ENCODE data around the gene SPRY2.

SPRY2 gene

GRCh38 chr13:80303225-80303811 lies 37.6 kb downstream of the SPRY2 start:
- no peak overlapping the region for H3K4me3 ChIP-seq (ENCODE audit: low read length)
- H2AFZ ChIP-seq (ENCODE audit: low read length), result no peak overlapping the region
- H3K36me3 ChIP-seq (replicated peaks; ENCODE audit: insufficient read depth, low read length), result no peaks in the 10 kb centered on the region
- H3K4me2 ChIP-seq (ENCODE audit: low read depth, low read length), result no peak overlapping the region
- no peak for DNase-seq
- no peaks in the 10 kb centered on the region for H3K9me2 ChIP-seq (replicated peaks; ENCODE audit: insufficient read depth, low read length)
- H3F3A ChIP-seq (ENCODE audit: insufficient read depth, low read length), result no peaks in the 10 kb centered on the region
- no peak for TF ChIP-seq EZH2 (optimal IDR thresholded peaks at IDR 0.05; ENCODE audit: low read depth, low read length)
- TF ChIP-seq, protein P1, sequence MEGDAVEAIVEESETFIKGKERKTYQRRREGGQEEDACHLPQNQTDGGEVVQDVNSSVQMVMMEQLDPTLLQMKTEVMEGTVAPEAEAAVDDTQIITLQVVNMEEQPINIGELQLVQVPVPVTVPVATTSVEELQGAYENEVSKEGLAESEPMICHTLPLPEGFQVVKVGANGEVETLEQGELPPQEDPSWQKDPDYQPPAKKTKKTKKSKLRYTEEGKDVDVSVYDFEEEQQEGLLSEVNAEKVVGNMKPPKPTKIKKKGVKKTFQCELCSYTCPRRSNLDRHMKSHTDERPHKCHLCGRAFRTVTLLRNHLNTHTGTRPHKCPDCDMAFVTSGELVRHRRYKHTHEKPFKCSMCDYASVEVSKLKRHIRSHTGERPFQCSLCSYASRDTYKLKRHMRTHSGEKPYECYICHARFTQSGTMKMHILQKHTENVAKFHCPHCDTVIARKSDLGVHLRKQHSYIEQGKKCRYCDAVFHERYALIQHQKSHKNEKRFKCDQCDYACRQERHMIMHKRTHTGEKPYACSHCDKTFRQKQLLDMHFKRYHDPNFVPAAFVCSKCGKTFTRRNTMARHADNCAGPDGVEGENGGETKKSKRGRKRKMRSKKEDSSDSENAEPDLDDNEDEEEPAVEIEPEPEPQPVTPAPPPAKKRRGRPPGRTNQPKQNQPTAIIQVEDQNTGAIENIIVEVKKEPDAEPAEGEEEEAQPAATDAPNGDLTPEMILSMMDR (IDR thresholded peaks at IDR 0.05; ENCODE audit: low read length), result no peak
- TF ChIP-seq EZH2phosphoT487 (IDR thresholded peaks at IDR 0.05; ENCODE audit: low read length), result no peak
- H3K27me3 ChIP-seq (replicated peaks; ENCODE audit: insufficient read depth, low read length), result no peaks in the 10 kb centered on the region
- H4K20me1 ChIP-seq (ENCODE audit: insufficient read depth, low read length), result no peaks in the 10 kb centered on the region
- no peaks in the 10 kb centered on the region for H3K9me3 ChIP-seq (replicated peaks; ENCODE audit: insufficient read depth, low read length)
- no peak overlapping the region for H3K27ac ChIP-seq (ENCODE audit: low read length)
- H3K4me1 ChIP-seq (ENCODE audit: low read length), result no peaks in the 10 kb centered on the region
- no peaks in the 10 kb centered on the region for H3K79me2 ChIP-seq (ENCODE audit: low read length)
- no peak overlapping the region for H3K9ac ChIP-seq (ENCODE audit: low read length)

DNA sequence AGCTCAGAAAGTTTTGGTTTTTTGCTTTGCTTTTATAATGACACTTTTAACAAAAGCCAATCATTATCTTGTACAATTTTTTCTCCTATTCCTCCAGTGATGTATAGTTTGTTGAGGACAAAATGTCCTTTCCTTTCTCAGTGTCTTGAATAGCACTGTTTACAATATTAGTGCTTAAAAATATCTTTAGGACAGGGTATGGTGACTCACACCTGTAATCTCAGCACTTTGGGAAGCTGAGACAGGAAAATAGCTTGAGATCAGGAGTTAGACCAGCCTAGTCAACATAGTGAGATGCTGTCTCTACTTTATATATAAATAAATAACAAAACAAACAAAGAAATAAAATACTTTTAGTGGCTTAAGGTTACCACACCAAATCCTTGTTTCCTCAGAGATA lies 41.9 kb downstream of the SPRY2 start:
- Histone ChIP-seq H2AFZ (ENCODE audit: low read length) (no peak overlapping the region), H4K20me1 (ENCODE audit: insufficient read depth, low read length) (no peaks in the 10 kb centered on the region), H3K9me2 (replicated peaks; ENCODE audit: insufficient read depth, low read length) (no peaks in the 10 kb centered on the region), H3K79me2 (ENCODE audit: low read length) (no peaks in the 10 kb centered on the region), H3K27ac (ENCODE audit: low read length) (no peak overlapping the region), H3F3A (ENCODE audit: insufficient read depth, low read length) (no peaks in the 10 kb centered on the region), H3K4me1 (ENCODE audit: low read length) (no peaks in the 10 kb centered on the region), H3K27me3 (replicated peaks; ENCODE audit: insufficient read depth, low read length) (no peaks in the 10 kb centered on the region), H3K36me3 (replicated peaks; ENCODE audit: insufficient read depth, low read length) (no peaks in the 10 kb centered on the region), H3K4me2 (ENCODE audit: low read depth, low read length) (no peak overlapping the region), H3K9ac (ENCODE audit: low read length) (no peak overlapping the region), H3K4me3 (ENCODE audit: low read length) (no peak overlapping the region), H3K9me3 (replicated peaks; ENCODE audit: insufficient read depth, low read length) (no peaks in the 10 kb centered on the region)
- TF ChIP-seq EZH2 (optimal IDR thresholded peaks at IDR 0.05; ENCODE audit: low read depth, low read length), result no peak
- TF ChIP-seq, protein P1 (IDR thresholded peaks at IDR 0.05; ENCODE audit: low read length), result no peak
- no peak for DNase-seq

DNA sequence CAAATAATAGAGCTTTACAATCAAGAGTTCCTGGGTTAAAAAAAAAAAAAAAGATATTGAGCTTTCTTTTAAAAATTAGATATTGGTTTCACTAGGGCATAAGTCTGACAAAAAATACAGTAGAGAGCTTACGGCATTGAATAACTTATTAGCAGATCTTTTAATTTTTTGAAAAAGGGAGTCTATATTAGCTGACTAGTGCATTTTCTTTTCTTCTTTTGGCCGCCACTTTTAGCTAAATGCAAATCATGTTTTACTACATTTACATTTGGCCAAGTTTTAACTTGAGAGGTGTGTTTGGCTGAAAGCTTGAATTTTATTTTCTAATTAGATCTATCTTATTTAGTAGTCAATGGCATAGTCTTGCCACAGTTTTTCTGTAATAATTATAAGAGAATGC lies 43.4 kb downstream of the SPRY2 start:
- no peaks in the 10 kb centered on the region for H3K9me3 ChIP-seq (replicated peaks; ENCODE audit: insufficient read depth, low read length)
- no peaks in the 10 kb centered on the region for H3K4me1 ChIP-seq (ENCODE audit: low read length)
- H4K20me1 ChIP-seq (ENCODE audit: insufficient read depth, low read length), result no peaks in the 10 kb centered on the region
- no peaks in the 10 kb centered on the region for H3F3A ChIP-seq (ENCODE audit: insufficient read depth, low read length)
- TF ChIP-seq, protein P1 (IDR thresholded peaks at IDR 0.05; ENCODE audit: low read length), result no peak
- TF ChIP-seq EZH2phosphoT487 (IDR thresholded peaks at IDR 0.05; ENCODE audit: low read length), result no peak
- TF ChIP-seq EZH2 (optimal IDR thresholded peaks at IDR 0.05; ENCODE audit: low read depth, low read length), result no peak
- no peak overlapping the region for H2AFZ ChIP-seq (ENCODE audit: low read length)
- no peak overlapping the region for H3K4me3 ChIP-seq (ENCODE audit: low read length)
- no peaks in the 10 kb centered on the region for H3K79me2 ChIP-seq (ENCODE audit: low read length)
- no peaks in the 10 kb centered on the region for H3K27me3 ChIP-seq (replicated peaks; ENCODE audit: insufficient read depth, low read length)
- H3K9ac ChIP-seq (ENCODE audit: low read length), result no peak overlapping the region
- H3K4me2 ChIP-seq (ENCODE audit: low read depth, low read length), result no peak overlapping the region
- no peaks in the 10 kb centered on the region for H3K9me2 ChIP-seq (replicated peaks; ENCODE audit: insufficient read depth, low read length)
- DNase-seq, result no peak
- no peaks in the 10 kb centered on the region for H3K36me3 ChIP-seq (replicated peaks; ENCODE audit: insufficient read depth, low read length)
- no peak overlapping the region for H3K27ac ChIP-seq (ENCODE audit: low read length)
